VCaP (cell line): ENCODE results near the gene ZMYND8.

Experiments
- H3K27ac ChIP-seq: fragments of 450-650 bp; 2 replicates; pipeline ENCODE4 v1.5.1; 2017
- CTCF ChIP-seq: fragments of 450-650 bp; conservative IDR thresholded peaks from 2 replicates; pipeline ENCODE4 v1.5.1; 2017; ENCODE audit warnings: mild to moderate bottlenecking, moderate library complexity

ZMYND8 gene

GRCh38 chr20:47282864-47283263 is 73.6 kb downstream of the ZMYND8 start:
- peak overlapping the region; percentile 13; the same call in 1 of the 2 replicates for H3K27ac ChIP-seq
- no peak for TF ChIP-seq CTCF

GRCh38 chr20:47281376-47281775 is 75.1 kb downstream of the ZMYND8 start:
- TF ChIP-seq CTCF: no peak
- peak overlapping the region; percentile 3; the same call in 1 of the 2 replicates for H3K27ac ChIP-seq

DNA sequence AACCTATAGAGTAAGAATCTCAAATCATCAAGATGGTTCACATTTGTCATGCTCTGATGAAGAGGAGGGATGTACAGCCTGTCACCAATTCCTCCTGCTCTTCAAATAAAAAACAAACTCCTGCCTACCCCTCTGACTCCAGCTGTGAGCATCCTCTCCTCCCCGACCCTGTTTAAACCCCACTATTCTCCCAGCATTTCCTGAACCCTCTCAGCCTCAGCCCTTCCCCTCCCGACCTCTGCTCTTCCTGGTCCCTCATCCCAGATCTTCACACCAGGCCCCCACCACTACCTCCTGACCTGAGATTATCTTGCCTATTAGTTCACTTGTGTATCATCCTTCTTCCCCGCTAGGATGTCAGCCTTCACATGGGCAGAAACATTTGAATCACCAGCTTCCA is 75.8 kb downstream of the ZMYND8 start:
- no peak for TF ChIP-seq CTCF
- H3K27ac ChIP-seq: peak overlapping the region; percentile 3; the same call in 1 of the 2 replicates

- H3K27ac ChIP-seq: peak overlapping the region; percentile 3; the same call in 1 of the 2 replicates
- TF ChIP-seq CTCF: no peak
Measured at GRCh38 chr20:47280228-47280627, 76.3 kb downstream of the ZMYND8 start.

DNA sequence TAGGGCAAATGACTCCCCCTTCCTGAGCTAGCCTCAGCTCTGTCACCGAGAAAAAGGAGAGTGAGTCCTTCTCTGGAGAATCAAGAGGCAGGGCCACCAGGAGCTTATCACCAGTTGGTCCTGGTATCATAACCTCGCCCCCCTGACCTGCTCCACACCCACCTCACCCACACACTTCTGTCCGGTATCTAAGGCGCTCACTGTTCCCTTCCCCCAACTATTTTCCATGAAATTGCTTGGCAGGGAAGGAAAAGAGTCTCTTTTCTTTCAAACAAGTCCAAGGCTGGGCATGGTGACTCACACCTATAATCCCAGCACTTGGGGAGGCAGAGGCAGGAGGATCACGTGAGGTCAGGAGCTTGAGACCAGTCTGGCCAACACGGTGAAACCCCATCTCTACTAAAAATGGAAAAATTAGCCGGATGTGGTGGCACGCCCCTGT is 77.6 kb downstream of the ZMYND8 start:
- H3K27ac ChIP-seq: peak overlapping the region; percentile 5; the same call in 1 of the 2 replicates
- no peak for TF ChIP-seq CTCF

- H3K27ac ChIP-seq: peak overlapping the region; percentile 20
Measured at GRCh38 chr20:47277535-47277872, 79.0 kb downstream of the ZMYND8 start.

- peak overlapping the region; percentile 20 for H3K27ac ChIP-seq
- TF ChIP-seq CTCF: no peak
Measured at GRCh38 chr20:47276851-47277534, 79.5 kb downstream of the ZMYND8 start.

DNA sequence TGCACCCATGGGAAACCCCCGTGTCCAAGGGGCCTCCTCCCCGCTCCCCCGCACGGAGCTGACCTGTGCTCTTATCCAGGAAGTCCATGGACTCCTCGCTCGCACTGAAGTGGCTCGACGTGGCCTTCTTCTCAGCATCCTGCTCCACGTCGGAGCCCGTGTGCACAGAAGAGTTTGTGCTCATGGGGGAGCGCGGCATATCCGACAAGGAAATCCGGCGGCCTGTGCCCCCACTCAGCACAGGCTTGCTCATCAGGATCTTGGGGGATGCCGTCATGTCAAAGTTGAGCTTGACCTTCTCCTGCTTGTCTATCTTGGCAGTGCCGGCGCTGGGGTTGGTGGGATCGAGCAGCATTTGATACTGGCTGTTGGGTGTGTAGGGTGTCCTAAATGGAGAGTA is 80.2 kb downstream of the ZMYND8 start:
- peak overlapping the region; percentile 18; the same call in 1 of the 2 replicates for H3K27ac ChIP-seq
- TF ChIP-seq CTCF: no peak
